Breast epithelium (tissue), 3 donors: ENCODE data around the gene SGO2.

Source experiments
- CTCF ChIP-seq, 3 donors: fragments of 450-650 bp; IDR thresholded peaks; one replicate each; pipeline ENCODE4 v1.5.1; 2016 to 2017; ENCODE audit warnings: antibody characterized with exemption in 3 of 3, mild to moderate bottlenecking in 3 of 3, moderate library complexity in 3 of 3
- POLR2A ChIP-seq: fragments of 450-650 bp; IDR thresholded peaks from one replicate; pipeline ENCODE4 v1.6.1; 2016; ENCODE audit warnings: antibody characterized with exemption, mild to moderate bottlenecking, moderate library complexity
- POLR2AphosphoS5 ChIP-seq, 3 donors: sonication (generic); formaldehyde crosslinking; IDR thresholded peaks; one replicate each; pipeline ENCODE4 v1.6.1; 2017; ENCODE audit warnings: antibody characterized with exemption in 3 of 3

GRCh38 chr2:200488169-200488568 lies 37.8 kb upstream of the SGO2 start:
- TF ChIP-seq CTCF (IDR thresholded peaks at IDR 0.05), result no peak
- TF ChIP-seq POLR2AphosphoS5 (IDR thresholded peaks at IDR 0.05), result no peak
- no peak for TF ChIP-seq POLR2A
